HepG2 (cell line): ENCODE data around the gene TRIM27. TPM values are rescaled to one million over a fixed set of nuclear protein-coding genes. Genes with fewer than 3 reads are reported as not detected.
A peak's percentile ranks its signal among the peaks of the same experiment; 100 is the strongest.

Experiments used
- FOXC1 ChIP-seq: sonication (generic); formaldehyde crosslinking; IDR thresholded peaks from 2 replicates; pipeline ENCODE4 v1.8.0; 2022; ENCODE audit warnings: mild to moderate bottlenecking, missing genetic modification reagents, borderline replicate concordance
- GFI1 ChIP-seq: sonication (generic); formaldehyde crosslinking; IDR thresholded peaks from 2 replicates; pipeline ENCODE4 v1.5.0; 2020; ENCODE audit warnings: missing genetic modification reagents, mild to moderate bottlenecking, borderline replicate concordance
- HOXA5 ChIP-seq: sonication (generic); formaldehyde crosslinking; IDR thresholded peaks from 2 replicates; pipeline ENCODE4 v1.4.0; 2020; ENCODE audit warnings: missing genetic modification reagents
- KLF6 ChIP-seq: IDR thresholded peaks from 2 replicates; pipeline ENCODE4 v1.8.0; 2016; ENCODE audit warnings: missing biosample characterization, missing genetic modification reagents
- KLF9 ChIP-seq: IDR thresholded peaks from 2 replicates; pipeline ENCODE4 v1.6.1; 2016; ENCODE audit warnings: low read depth
- NR1H2 ChIP-seq: sonication (generic); formaldehyde crosslinking; IDR thresholded peaks from 2 replicates; pipeline ENCODE4 v1.8.1; 2022; ENCODE audit warnings: low read depth, missing genetic modification reagents, borderline replicate concordance
- PHF5A ChIP-seq: IDR thresholded peaks from one replicate; pipeline ENCODE4 v1.6.1; 2018; ENCODE audit warnings: low read depth, missing genetic modification reagents; ENCODE audit not compliant: unreplicated experiment
- PITX1 ChIP-seq: sonication (generic); formaldehyde crosslinking; IDR thresholded peaks from 2 replicates; pipeline ENCODE4 v1.5.1; 2020; ENCODE audit warnings: mild to moderate bottlenecking, missing genetic modification reagents
- RXRB ChIP-seq: IDR thresholded peaks from 2 replicates; pipeline ENCODE4 v1.6.1; 2016; ENCODE audit warnings: borderline replicate concordance, missing genetic modification reagents, missing compliant biosample characterization
- SIX1 ChIP-seq: sonication (generic); formaldehyde crosslinking; IDR thresholded peaks from 2 replicates; pipeline ENCODE4 v1.4.0; 2020; ENCODE audit warnings: missing genetic modification reagents, borderline replicate concordance
- TFE3 ChIP-seq: IDR thresholded peaks from 2 replicates; pipeline ENCODE4 v1.6.1; 2016
- TRIM22 ChIP-seq: fragments of 450-650 bp; IDR thresholded peaks from 2 replicates; pipeline ENCODE4 v1.6.1; 2017
- ZBTB7A ChIP-seq: sonication (generic); formaldehyde crosslinking; IDR thresholded peaks from 2 replicates; pipeline ENCODE4 v1.8.0; 2022; ENCODE audit warnings: mild to moderate bottlenecking, missing genetic modification reagents
- ZNF142 ChIP-seq: sonication (generic); formaldehyde crosslinking; IDR thresholded peaks from 2 replicates; pipeline ENCODE4 v1.4.0; 2020; ENCODE audit warnings: missing genetic modification reagents
- ZNF609 ChIP-seq: sonication (generic); formaldehyde crosslinking; IDR thresholded peaks from 2 replicates; pipeline ENCODE4 v1.4.0; 2020; ENCODE audit warnings: mild to moderate bottlenecking, missing genetic modification reagents, borderline replicate concordance
- ZSCAN20 ChIP-seq: sonication (generic); formaldehyde crosslinking; IDR thresholded peaks from 2 replicates; pipeline ENCODE4 v1.4.0; 2020; ENCODE audit warnings: missing genetic modification reagents, mild to moderate bottlenecking, borderline replicate concordance
- polyA plus RNA-seq, 8 experiments: library from polyadenylated mRNA; depleted of rRNA in 3 of 8; stranded (reverse) in 7 of 8; unstranded in 1 of 8; fragments of >200 nt; fragmentation: Illumina TruSeq in 4 of 8; extraction: Trizol in 4 of 8; gene quantifications; 2 replicates each; pipeline versions ENCODE4 v1.2.1 to v1.2.3, GENCODE V29; 2011 to 2016; ENCODE audit warnings: low read depth in 4 of 8, missing spikeins in 1 of 8, mixed read lengths in 1 of 8; ENCODE audit not compliant: insufficient read depth in 1 of 8
- total RNA-seq, 5 experiments: library from RNA; depleted of rRNA; stranded (reverse); fragments of >200 nt; fragmentation: Illumina TruSeq; extraction: Trizol; gene quantifications; 2 replicates each; pipeline ENCODE4 v1.2.3, GENCODE V29; 2016; ENCODE audit warnings: low read depth in 1 of 5

The TRIM27 gene
- total and polyA plus RNA-seq, 2 of the 13 experiments (the other 11 are each of a cell fraction or from before 2014, with no cell fraction given): 88.6 to 112 TPM

GRCh38 chr6:28953039-28953584, 29.3 kb upstream of the TRIM27 start (continued):
- TF ChIP-seq ZNF609 (CRISPR knock-in tag) (no peak), ZBTB7A (CRISPR knock-in tag) (no peak), SIX1 (CRISPR knock-in tag) (peak; percentile 67; the same call in 1 of the 2 replicates), FOXC1 (CRISPR knock-in tag) (no peak; the same call in 1 of the 2 replicates), TFE3 (CRISPR knock-in tag) (0 out of 2 replicates have a peak, but pooled peaks have one; percentile 40), TRIM22 (no peak), PITX1 (CRISPR knock-in tag) (peak; percentile 31; the same call in 1 of the 2 replicates), NR1H2 (CRISPR knock-in tag) (no peak), HOXA5 (peak; percentile 78; the same call in 1 of the 2 replicates), ZSCAN20 (0 out of 2 replicates have a peak, but pooled peaks have one; percentile 46), KLF9 (CRISPR knock-in tag) (0 out of 2 replicates have a peak, but pooled peaks have one; percentile 30), RXRB (CRISPR knock-in tag) (peak; percentile 64), KLF6 (CRISPR knock-in tag) (peak; percentile 62; the same call in 1 of the 2 replicates), PHF5A (CRISPR knock-in tag) (no peak), ZNF142 (CRISPR knock-in tag) (peak; percentile 96), GFI1 (CRISPR knock-in tag) (peak; percentile 45; the same call in 1 of the 2 replicates)
